ENCODE measurements around the gene PDE1A.

GRCh38 chr2:182144776-182145165 lies 282.1 kb downstream of the PDE1A start:
- no peak for TF ChIP-seq POLR2A (IDR thresholded peaks at IDR 0.05)
- no peak for TF ChIP-seq CTCF (IDR thresholded peaks at IDR 0.05)
